ENCODE measurements around the gene USP7.

USP7 gene

DNA sequence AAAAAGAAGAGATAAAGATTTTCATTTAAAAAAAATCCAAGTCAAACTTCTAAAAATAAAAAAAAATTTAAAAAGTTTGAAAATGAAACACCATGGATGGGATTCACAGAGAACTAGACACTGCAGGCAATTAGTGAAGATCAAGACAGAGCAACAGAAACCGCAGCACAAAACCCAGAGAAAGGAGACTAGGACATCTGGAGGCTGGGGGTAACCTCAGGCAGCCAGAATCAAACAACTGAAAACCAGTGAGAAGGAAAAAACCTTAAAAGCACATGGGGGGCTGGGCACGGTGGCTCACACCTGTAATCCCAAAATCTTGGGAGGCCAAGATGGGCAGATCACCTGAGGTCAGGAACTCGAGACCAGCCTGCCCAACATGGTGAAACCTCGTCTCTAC is 50.9 kb downstream of the USP7 start:
- Histone ChIP-seq H3K4me2 (ENCODE audit: low read depth, low read length) (no peak overlapping the region), H3K4me1 (ENCODE audit: low read length) (no peaks in the 10 kb centered on the region), H3K9me3 (replicated peaks; ENCODE audit: insufficient read depth, low read length) (no peaks in the 10 kb centered on the region), H3F3A (ENCODE audit: insufficient read depth, low read length) (no peaks in the 10 kb centered on the region), H2AFZ (ENCODE audit: low read length) (no peak overlapping the region), H3K36me3 (replicated peaks; ENCODE audit: insufficient read depth, low read length) (peaks cover 22% of the 10 kb centered on the region), H4K20me1 (ENCODE audit: insufficient read depth, low read length) (peaks cover 15% of the 10 kb centered on the region; the same call in 1 of the 2 replicates), H3K9me2 (replicated peaks; ENCODE audit: insufficient read depth, low read length) (no peaks in the 10 kb centered on the region), H3K27ac (ENCODE audit: low read length) (no peak overlapping the region), H3K79me2 (ENCODE audit: low read length) (peaks cover 99% of the 10 kb centered on the region), H3K9ac (ENCODE audit: low read length) (no peak overlapping the region), H3K4me3 (ENCODE audit: low read length) (no peak overlapping the region), H3K27me3 (replicated peaks; ENCODE audit: insufficient read depth, low read length) (no peaks in the 10 kb centered on the region)
- TF ChIP-seq EZH2phosphoT487 (IDR thresholded peaks at IDR 0.05; ENCODE audit: low read length) = no peak
- TF ChIP-seq, protein P1, sequence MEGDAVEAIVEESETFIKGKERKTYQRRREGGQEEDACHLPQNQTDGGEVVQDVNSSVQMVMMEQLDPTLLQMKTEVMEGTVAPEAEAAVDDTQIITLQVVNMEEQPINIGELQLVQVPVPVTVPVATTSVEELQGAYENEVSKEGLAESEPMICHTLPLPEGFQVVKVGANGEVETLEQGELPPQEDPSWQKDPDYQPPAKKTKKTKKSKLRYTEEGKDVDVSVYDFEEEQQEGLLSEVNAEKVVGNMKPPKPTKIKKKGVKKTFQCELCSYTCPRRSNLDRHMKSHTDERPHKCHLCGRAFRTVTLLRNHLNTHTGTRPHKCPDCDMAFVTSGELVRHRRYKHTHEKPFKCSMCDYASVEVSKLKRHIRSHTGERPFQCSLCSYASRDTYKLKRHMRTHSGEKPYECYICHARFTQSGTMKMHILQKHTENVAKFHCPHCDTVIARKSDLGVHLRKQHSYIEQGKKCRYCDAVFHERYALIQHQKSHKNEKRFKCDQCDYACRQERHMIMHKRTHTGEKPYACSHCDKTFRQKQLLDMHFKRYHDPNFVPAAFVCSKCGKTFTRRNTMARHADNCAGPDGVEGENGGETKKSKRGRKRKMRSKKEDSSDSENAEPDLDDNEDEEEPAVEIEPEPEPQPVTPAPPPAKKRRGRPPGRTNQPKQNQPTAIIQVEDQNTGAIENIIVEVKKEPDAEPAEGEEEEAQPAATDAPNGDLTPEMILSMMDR (IDR thresholded peaks at IDR 0.05; ENCODE audit: low read length) = no peak
- no peak for TF ChIP-seq EZH2 (optimal IDR thresholded peaks at IDR 0.05; ENCODE audit: low read depth, low read length)
- DNase-seq = no peak

DNA sequence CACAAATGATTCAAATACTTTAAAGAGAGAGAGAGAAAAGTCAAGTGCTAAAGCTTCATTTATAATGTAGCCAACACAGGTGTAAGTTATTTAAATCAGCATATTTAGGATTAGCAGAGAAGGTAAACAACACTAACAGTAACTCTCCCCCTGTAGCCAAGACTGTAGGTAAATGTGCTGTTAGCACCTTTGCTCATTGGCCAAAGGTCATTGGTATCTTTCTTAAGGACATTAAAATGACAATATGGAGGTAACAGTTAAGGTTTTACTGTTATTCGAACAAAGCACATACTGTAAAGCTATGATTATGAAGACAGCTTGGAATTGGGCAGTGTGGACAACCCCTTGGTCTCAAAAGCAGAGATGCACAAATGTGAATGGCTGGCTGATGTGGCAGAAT is 52.9 kb downstream of the USP7 start:
- TF ChIP-seq EZH2phosphoT487 (IDR thresholded peaks at IDR 0.05; ENCODE audit: low read length) = no peak
- no peak overlapping the region for H2AFZ ChIP-seq (ENCODE audit: low read length)
- no peaks in the 10 kb centered on the region for H3F3A ChIP-seq (ENCODE audit: insufficient read depth, low read length)
- H3K4me3 ChIP-seq (ENCODE audit: low read length) = no peak overlapping the region
- no peak overlapping the region for H3K4me2 ChIP-seq (ENCODE audit: low read depth, low read length)
- H3K9ac ChIP-seq (ENCODE audit: low read length) = no peak overlapping the region
- no peaks in the 10 kb centered on the region for H3K4me1 ChIP-seq (ENCODE audit: low read length)
- peaks cover 99% of the 10 kb centered on the region for H3K79me2 ChIP-seq (ENCODE audit: low read length)
- H4K20me1 ChIP-seq (ENCODE audit: insufficient read depth, low read length) = peaks cover 15% of the 10 kb centered on the region; the same call in 1 of the 2 replicates
- no peaks in the 10 kb centered on the region for H3K9me3 ChIP-seq (replicated peaks; ENCODE audit: insufficient read depth, low read length)
- H3K27me3 ChIP-seq (replicated peaks; ENCODE audit: insufficient read depth, low read length) = no peaks in the 10 kb centered on the region
- DNase-seq = no peak
- H3K9me2 ChIP-seq (replicated peaks; ENCODE audit: insufficient read depth, low read length) = no peaks in the 10 kb centered on the region
- H3K36me3 ChIP-seq (replicated peaks; ENCODE audit: insufficient read depth, low read length) = peaks cover 27% of the 10 kb centered on the region
- no peak overlapping the region for H3K27ac ChIP-seq (ENCODE audit: low read length)

DNA sequence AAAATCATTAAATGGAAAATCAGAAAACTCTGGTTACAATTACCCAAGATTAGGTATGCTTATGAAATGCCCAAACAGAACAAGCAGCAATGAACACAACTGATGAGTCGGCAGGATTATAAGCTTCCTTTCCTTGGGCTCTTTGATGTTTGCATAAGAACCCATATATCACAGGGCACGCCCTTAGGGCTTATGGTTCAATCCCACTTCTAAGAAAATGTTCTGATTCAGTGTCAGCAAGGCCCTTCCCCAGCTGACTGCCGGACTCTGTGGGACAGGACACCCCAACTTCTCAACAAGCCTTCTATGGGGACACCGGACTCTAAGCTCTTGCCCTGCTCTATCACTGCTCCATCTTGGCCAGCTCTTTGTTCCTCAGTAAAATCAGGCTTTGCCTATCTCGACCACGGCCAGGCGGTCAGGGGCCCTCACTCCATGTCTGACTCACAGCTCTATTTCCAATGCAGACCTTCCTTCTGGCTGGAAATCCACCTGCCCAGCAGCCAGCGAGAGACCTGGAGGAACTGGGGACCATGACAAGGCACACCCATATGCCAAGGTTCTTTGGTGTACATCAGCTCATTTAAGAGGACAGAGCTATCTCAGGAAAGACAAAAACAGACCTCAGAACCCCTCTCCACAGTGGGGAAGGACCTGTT is 54.8 kb downstream of the USP7 start:
- Histone ChIP-seq H3K9ac (ENCODE audit: low read length) (no peak overlapping the region), H3K4me1 (ENCODE audit: low read length) (no peaks in the 10 kb centered on the region), H3F3A (ENCODE audit: insufficient read depth, low read length) (no peaks in the 10 kb centered on the region), H3K79me2 (ENCODE audit: low read length) (peaks cover 96% of the 10 kb centered on the region), H2AFZ (ENCODE audit: low read length) (no peak overlapping the region), H4K20me1 (ENCODE audit: insufficient read depth, low read length) (peaks cover 10% of the 10 kb centered on the region; the same call in 1 of the 2 replicates), H3K27ac (ENCODE audit: low read length) (no peak overlapping the region), H3K27me3 (replicated peaks; ENCODE audit: insufficient read depth, low read length) (no peaks in the 10 kb centered on the region), H3K36me3 (replicated peaks; ENCODE audit: insufficient read depth, low read length) (peaks cover 24% of the 10 kb centered on the region), H3K9me3 (replicated peaks; ENCODE audit: insufficient read depth, low read length) (no peaks in the 10 kb centered on the region), H3K9me2 (replicated peaks; ENCODE audit: insufficient read depth, low read length) (no peaks in the 10 kb centered on the region), H3K4me3 (ENCODE audit: low read length) (no peak overlapping the region), H3K4me2 (ENCODE audit: low read depth, low read length) (no peak overlapping the region)
- TF ChIP-seq EZH2phosphoT487 (IDR thresholded peaks at IDR 0.05; ENCODE audit: low read length) = no peak
- TF ChIP-seq EZH2 (optimal IDR thresholded peaks at IDR 0.05; ENCODE audit: low read depth, low read length) = no peak
- TF ChIP-seq, protein P1 (IDR thresholded peaks at IDR 0.05; ENCODE audit: low read length) = no peak
- peak; percentile 14 for DNase-seq

GRCh38 chr16:8907096-8907495 is 56.6 kb downstream of the USP7 start:
- no peaks in the 10 kb centered on the region for H3K4me1 ChIP-seq (ENCODE audit: low read length)
- no peak overlapping the region for H3K4me2 ChIP-seq (ENCODE audit: low read depth, low read length)
- TF ChIP-seq EZH2 (optimal IDR thresholded peaks at IDR 0.05; ENCODE audit: low read depth, low read length) = no peak
- TF ChIP-seq, protein P1 (IDR thresholded peaks at IDR 0.05; ENCODE audit: low read length) = no peak
- TF ChIP-seq EZH2phosphoT487 (IDR thresholded peaks at IDR 0.05; ENCODE audit: low read length) = no peak
- H3K4me3 ChIP-seq (ENCODE audit: low read length) = no peak overlapping the region
- no peaks in the 10 kb centered on the region for H3K9me3 ChIP-seq (replicated peaks; ENCODE audit: insufficient read depth, low read length)
- no peaks in the 10 kb centered on the region for H3K9me2 ChIP-seq (replicated peaks; ENCODE audit: insufficient read depth, low read length)
- H3K9ac ChIP-seq (ENCODE audit: low read length) = no peak overlapping the region
- no peaks in the 10 kb centered on the region for H3F3A ChIP-seq (ENCODE audit: insufficient read depth, low read length)
- peaks cover 6% of the 10 kb centered on the region; the same call in 1 of the 2 replicates for H4K20me1 ChIP-seq (ENCODE audit: insufficient read depth, low read length)
- peaks cover 30% of the 10 kb centered on the region for H3K36me3 ChIP-seq (replicated peaks; ENCODE audit: insufficient read depth, low read length)
- H3K27ac ChIP-seq (ENCODE audit: low read length) = no peak overlapping the region
- peaks cover 91% of the 10 kb centered on the region for H3K79me2 ChIP-seq (ENCODE audit: low read length)
- no peak for DNase-seq
- no peak overlapping the region for H2AFZ ChIP-seq (ENCODE audit: low read length)
- H3K27me3 ChIP-seq (replicated peaks; ENCODE audit: insufficient read depth, low read length) = no peaks in the 10 kb centered on the region
